ENCODE data around the gene RPL13A.
A peak's percentile ranks its signal among the peaks of the same experiment; 100 is the strongest.

Gene RPL13A

GRCh38 chr19:49512970-49513745 is 25.8 kb downstream of the RPL13A start:
- peak; percentile 24 for DNase-seq

GRCh38 chr19:49513746-49514118 is 26.3 kb downstream of the RPL13A start:
- no peak for DNase-seq

DNA sequence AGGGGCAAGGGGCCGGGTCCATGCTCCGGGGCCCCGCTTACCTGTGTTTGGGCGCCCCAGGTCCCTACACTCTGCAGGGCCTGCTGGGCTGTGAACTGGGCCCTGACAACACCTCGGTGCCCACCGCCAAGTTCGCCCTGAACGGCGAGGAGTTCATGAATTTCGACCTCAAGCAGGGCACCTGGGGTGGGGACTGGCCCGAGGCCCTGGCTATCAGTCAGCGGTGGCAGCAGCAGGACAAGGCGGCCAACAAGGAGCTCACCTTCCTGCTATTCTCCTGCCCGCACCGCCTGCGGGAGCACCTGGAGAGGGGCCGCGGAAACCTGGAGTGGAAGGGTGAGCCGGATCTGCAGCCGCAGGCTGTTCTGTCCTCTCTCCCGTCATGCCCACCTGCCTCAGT is 26.7 kb downstream of the RPL13A start:
- no peak for DNase-seq

DNA sequence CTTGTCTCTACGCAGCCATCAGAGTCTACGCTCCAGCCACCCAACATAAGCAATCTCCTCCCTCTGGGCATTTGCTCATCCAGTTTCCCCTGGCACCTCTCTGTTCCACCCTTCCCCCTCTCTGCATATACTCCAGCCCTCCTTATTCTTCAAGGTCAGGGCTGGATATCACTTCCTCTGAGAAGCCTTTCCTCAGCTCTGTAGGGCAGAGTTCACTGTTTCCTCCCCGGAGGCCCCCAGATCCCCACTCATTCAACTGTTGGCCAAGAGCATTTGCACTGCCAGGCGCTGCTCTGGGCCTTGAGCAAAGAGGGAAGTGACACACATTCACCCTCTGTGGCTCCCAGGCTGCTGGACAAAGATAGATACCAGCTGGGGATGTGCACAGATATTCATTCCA is 28.4 kb downstream of the RPL13A start:
- DNase-seq: no peak

- DNase-seq: no peak
These were observed 30.6 kb downstream of the RPL13A start for GRCh38 chr19:49518033-49518432.

- no peak for DNase-seq
These were observed 33.4 kb downstream of the RPL13A start for GRCh38 chr19:49520705-49521319.

DNA sequence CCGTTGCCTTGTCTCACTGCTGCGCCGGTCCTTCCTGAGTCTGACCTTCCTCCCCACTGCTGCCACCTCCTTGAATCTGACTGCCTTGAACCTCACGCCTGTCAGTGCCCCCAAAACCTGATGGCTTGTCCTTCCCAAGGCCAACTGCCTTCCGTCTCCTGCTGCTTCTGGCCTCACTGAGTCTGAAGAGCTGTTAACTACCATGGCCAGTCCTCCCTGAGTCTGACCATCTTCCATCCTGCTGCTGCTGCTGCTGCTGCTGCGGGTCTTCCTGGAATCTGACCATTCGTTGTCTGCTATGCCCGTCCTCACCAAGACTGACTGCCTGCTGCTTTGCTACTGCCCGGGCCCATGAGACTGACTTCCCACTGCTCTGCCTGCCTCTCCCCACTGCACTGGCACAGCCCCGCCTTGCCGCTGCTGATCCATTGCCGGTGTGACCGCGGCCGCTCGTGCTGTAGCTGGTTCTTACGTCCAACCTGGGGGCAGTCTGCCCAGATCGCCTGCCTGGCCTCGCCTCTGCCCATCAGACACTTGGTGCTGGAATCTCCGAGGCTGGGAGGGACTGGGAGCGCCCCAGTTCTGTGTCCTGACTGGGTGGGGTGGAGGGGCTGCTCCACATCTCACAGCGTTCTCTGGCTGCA is 37.5 kb downstream of the RPL13A start:
- peak; percentile 10 for DNase-seq

DNA sequence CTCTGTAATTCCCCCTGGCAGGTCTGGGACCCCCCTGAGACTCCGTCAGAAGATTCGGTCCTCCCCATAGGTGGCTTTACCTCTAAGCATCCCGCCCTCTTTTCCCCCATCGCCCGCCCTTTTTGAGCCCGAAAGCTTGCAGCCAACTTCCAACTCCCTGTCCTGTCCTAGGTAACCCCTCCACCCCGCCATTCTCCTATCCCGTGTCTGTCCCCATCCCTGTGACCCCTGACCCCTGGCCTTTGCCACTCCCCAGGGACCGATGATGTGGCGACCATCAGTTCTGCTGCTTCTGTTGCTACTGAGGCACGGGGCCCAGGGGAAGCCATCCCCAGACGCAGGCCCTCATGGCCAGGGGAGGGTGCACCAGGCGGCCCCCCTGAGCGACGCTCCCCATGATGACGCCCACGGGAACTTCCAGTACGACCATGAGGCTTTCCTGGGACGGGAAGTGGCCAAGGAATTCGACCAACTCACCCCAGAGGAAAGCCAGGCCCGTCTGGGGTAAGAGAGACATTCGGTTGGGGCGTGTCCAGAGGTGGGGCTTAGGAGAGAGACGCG is 40.9 kb downstream of the RPL13A start:
- no peak for DNase-seq

DNA sequence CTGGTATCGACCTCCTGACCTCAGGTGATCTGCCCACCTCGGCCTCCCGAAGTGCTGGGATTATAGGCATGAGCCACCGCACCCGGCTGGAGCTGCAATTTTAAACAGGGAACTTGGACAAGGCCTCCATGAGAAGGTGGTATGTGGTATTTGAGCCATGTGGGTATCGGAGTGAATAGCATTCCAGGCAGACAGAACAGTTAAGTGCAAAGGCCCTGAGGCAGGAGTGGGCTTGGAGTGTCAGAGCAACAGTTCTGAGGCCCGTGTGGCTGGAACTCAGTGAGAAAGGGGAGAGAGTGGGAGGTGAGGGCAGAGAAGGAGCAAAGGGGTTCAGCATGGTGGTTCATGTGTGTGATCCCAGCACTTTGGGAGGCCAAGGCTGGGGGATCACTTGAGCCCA is 43.3 kb downstream of the RPL13A start:
- no peak for DNase-seq

DNA sequence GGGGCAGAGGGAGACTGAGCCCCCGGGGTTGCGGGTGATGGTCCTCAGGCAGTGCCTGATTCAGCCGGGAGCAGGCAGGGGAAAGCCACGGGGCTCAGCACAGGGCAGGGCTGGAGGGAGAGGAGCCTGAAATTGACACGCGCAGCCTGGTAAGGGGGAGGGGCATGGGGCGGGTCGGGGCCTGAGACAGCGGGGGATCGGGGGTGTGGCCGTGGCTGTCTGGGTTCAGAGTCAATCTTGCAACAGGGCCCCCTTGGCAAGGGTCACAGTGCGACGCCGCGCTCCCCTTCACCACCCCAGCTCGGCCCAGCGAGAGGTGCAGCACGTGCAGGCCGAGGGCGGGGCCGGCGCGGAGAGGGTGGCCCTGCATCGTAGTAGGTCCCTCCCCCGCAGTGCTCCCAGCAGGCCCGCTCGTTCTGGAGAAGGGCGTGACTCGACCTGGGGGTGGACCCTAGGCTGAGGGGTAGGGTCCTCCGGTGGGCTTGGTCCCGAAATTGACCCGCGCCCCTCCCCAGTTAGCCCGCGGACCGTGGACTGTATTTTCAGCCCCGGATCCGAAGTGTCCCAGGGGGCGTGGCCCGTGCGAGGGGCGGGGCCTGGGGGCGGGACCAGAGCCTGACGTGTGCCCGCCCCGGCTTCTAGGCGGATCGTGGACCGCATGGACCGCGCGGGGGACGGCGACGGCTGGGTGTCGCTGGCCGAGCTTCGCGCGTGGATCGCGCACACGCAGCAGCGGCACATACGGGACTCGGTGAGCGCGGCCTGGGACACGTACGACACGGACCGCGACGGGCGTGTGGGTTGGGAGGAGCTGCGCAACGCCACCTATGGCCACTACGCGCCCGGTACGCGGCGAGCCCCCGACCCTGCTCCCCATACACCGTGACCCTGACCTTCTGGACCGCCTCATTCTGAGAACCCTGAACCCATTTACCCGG is 46.4 kb downstream of the RPL13A start:
- peak; percentile 60 for DNase-seq

DNA sequence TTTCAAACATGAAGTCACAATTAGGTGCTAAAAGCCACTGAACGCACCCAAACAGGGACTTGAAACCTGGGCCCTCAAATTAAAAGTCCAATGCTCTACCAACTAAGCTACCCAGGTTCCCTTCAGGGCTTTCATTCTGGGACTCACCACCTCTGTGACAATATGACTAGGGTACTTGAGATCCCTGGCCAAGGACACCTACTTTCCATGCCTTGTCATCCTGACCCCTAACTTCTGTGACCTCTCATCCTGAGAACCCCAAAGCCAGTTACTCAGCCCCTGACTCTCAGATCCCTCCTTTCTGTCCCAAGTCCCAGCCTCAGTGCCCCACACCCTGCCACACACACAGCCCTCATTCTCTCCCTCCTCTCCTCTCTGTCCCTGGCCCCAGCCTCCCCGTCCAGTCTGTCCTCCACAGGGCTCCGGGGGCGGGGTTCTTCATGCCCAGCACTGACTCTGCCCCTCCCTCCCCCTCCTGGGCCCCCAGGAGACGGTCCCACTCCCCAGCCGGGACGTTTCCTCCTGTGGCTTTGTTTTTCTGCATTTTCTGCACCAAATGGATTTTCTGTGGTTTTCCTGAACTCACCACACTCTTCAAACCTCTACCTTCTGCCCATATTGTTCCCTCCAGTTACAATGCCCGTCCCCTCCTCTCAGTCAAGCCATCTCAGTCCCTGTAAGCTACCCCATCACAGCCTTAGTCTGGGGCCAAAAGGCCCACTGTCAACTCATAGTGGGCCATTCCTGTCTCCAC is 47.4 kb downstream of the RPL13A start:
- DNase-seq: no peak

GRCh38 chr19:49536921-49537462 is 49.6 kb downstream of the RPL13A start:
- no peak for DNase-seq

DNA sequence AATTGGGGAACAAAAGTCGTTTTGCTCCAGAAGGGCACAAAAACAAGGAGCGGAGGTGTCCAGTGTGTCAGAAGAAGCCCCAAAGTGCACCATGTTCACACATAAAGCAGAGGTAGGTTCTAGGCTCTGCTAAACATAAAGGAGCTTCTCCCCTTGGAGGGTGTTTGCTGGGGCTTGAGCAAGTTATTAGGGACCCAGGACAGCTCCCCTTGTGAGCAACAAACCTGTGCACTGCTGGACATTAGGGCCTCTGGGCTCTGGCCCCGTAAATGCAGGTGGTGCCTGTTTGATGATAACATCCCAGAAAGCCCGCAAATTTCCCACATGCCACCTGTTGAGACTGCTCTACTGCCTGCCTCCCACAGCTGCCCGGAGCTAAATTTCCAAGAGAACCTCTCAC is 51.2 kb downstream of the RPL13A start:
- no peak for DNase-seq

- DNase-seq: no peak
These were observed 52.0 kb downstream of the RPL13A start for GRCh38 chr19:49539192-49539952.

All from NCI-H748 treated with DMSO at 0.1 percent for 48 hours (cell line).